Measurements from ENCODE around the gene SBSN.

Gene SBSN

GRCh38 chr19:35533822-35534392, 5.8 kb upstream of the SBSN start:
- DNase-seq (ENCODE audit: low spot score) = no peak

GRCh38 chr19:35533201-35533821, 5.2 kb upstream of the SBSN start, which contains the start of gene GAPDHS:
Gene GAPDHS (plus strand): TSS chr19:35533456. CDS start chr19:35533528, 72 bp downstream.
- DNase-seq (ENCODE audit: low spot score) = no peak

- DNase-seq (ENCODE audit: low spot score) = no peak
Measured at GRCh38 chr19:35531291-35531690, 3.2 kb upstream of the SBSN start.

GRCh38 chr19:35529241-35530218, 1.4 kb upstream of the SBSN start:
- DNase-seq (ENCODE audit: low spot score) = no peak

GRCh38 chr19:35525873-35526272, 2.2 kb downstream of the SBSN start:
- DNase-seq (ENCODE audit: low spot score) = no peak

GRCh38 chr19:35524181-35524837, 3.8 kb downstream of the SBSN start:
- DNase-seq (ENCODE audit: low spot score) = no peak

- no peak for DNase-seq (ENCODE audit: low spot score)
Measured at GRCh38 chr19:35522745-35523327, 5.3 kb downstream of the SBSN start.

- no peak for DNase-seq (ENCODE audit: low spot score)
Measured at GRCh38 chr19:35521124-35521743, 6.9 kb downstream of the SBSN start.

GRCh38 chr19:35519291-35519690, 8.8 kb downstream of the SBSN start:
- DNase-seq (ENCODE audit: low spot score) = no peak

- peak; percentile 23 for DNase-seq (ENCODE audit: low spot score)
Measured at GRCh38 chr19:35518313-35518712, 9.8 kb downstream of the SBSN start.

GRCh38 chr19:35517342-35517741, 10.8 kb downstream of the SBSN start:
- no peak for DNase-seq (ENCODE audit: low spot score)

- DNase-seq (ENCODE audit: low spot score) = no peak
Measured at GRCh38 chr19:35516310-35516709, 11.8 kb downstream of the SBSN start.

GRCh38 chr19:35514282-35514809, 13.8 kb downstream of the SBSN start:
- no peak for DNase-seq (ENCODE audit: low spot score)

GRCh38 chr19:35513628-35514281, 14.4 kb downstream of the SBSN start, which contains the start of gene DMKN:
Gene DMKN (minus strand): TSS chr19:35513649. CDS start chr19:35513475, 174 bp downstream.
- no peak for DNase-seq (ENCODE audit: low spot score)

GRCh38 chr19:35512831-35513627, 15.1 kb downstream of the SBSN start:
- DNase-seq (ENCODE audit: low spot score) = no peak

GRCh38 chr19:35511337-35511736, 16.8 kb downstream of the SBSN start:
- DNase-seq (ENCODE audit: low spot score) = no peak

GRCh38 chr19:35510626-35510964, 17.5 kb downstream of the SBSN start:
- DNase-seq (ENCODE audit: low spot score) = no peak

GRCh38 chr19:35509861-35510625, 18.1 kb downstream of the SBSN start:
- DNase-seq (ENCODE audit: low spot score) = no peak

GRCh38 chr19:35509018-35509652, 19.0 kb downstream of the SBSN start:
- no peak for DNase-seq (ENCODE audit: low spot score)

All from kidney capillary endothelial cell (primary cell).